Cerebellar cortex (tissue), 1 donor: Measurements from ENCODE around the gene NMD3.
A peak's percentile ranks its signal among the peaks of the same experiment; 100 is the strongest.
"Not testable (repeated sequence)": the region's sequence is repeated elsewhere in the genome, so short reads cannot be mapped to it uniquely, and the experiment has no call there.

Source experiments
- DNase-seq: peaks from one replicate; pipeline ENCODE4 v3.0.0-alpha.2; 2015; ENCODE audit warnings: low spot score

NMD3 gene

DNA sequence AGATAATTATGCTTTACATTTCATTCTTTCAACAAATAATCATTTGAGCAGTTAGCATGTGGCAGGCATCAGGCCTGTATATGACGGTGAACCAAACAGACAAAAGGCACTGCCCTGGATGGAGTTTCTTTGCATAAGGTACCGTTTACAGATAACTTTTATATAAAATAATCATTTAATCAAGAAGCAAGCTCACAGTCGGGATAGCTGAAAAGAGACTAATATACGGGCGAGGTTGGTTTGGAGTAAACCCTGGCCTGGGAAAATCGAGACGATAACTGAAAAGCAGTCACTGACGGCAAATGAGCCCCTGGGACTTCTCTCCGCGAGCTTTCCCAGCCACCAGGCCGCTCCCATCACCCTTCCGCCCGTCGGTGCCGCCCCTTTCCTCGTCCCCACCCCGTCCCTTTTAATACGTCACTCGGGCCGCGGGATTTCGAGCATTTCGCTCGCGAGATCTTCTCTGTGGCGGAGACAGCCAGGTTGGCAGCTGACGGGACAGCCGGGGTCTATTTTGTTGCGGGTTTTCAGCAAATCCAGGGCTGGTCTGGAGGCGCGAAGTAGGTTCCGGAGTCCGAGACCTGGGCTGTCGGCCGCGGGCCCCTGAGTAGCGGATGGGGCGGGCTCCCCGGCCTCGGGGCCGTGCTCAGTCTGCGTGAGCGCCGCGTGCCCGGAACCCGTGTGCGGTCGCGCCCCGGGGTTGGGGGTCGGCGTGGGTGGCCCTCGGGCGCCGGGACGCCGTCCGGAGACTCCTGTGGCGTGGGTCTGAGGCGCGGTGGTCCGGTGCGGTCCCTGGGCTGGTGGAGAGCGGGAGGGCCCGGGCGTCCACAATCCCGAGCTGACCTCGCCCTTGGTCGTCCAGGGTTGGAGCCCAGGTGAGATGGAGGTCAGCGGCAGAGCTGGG lies at the start of gene NMD3:
Gene NMD3, plus strand, starts transcription at position 462 of the 904 bp plus-strand sequence. CDS start 703 bp downstream, outside the sequence.
- DNase-seq: peak; percentile 94

DNA sequence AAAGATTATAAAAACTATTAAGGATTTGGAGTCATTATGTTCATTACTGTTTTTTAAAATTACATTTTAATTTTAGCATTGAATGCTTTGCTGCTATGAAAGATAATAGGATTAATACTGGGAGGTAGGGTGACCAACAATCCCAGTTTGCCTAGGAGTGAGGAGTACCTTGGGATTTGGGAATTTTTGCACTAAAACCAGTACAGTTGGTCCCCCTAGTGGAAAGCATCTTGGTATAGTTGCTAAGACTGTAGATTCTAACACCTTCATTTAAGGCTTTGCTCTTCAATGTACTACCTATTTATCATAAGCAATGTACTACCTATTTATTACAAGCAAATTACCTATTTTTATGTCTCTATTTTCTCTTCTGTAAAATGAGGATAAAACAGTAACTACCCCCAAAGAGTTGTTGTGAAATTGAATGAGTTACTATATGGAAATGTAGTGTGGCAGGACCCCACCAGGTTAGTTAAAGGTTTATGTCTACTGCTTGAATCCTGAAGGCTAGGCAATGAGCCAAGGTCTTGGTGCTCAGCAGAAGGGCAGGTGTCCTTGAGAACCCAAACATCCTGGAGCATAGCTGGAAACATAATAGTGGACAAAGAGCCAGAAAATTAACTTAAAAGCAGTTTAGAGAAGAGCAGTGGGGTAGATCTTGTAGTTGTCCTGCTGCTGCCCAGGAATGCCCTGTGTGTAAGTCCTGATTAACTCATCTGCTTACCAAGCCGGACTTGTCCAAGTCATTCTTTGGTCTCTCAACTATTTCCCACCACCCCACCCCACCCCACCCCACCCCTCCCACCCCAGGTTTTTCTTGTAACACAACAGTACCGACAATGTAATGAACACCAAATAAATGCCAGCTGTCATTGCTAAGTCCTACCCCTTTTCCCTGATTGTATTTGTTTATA lies 49.2 kb upstream of the NMD3 start:
- DNase-seq: peak; percentile 51

DNA sequence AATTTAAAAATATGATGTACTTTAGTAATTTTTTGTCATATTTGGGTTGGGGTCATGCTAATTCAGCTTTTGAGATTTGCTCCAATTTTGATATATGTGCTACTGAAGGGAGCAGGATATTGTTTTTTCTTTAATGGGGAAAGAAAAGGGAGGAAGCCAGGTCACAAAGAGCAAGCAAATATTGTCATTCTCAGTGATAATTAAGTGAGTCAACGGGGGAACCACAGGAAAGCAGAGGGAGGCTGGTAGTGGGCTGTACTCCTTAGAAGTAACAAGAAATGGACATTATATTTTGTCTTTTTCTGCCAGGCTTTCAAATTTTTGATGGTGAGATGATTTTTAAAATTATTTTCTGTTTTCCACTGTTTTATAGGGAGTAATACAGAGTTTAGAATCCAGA lies 45.6 kb upstream of the NMD3 start:
- no peak for DNase-seq

DNA sequence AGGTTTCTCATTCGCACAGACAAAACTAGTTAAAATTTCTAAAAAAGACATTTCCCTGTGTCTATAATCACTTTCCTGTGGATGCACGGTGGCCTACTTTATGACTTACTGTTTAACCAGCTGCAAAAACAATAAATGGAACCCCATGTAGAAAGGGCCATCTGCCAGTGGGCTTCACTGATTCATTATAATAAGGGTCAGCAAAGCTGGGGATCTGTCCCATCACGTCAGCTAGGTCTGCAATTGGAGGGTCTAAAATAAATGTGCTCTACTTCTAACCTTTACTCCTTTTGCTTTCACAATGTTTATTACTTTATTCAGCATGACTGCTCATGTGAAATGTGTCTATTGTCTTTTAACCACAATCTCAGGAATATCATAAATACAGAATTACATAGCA lies 43.1 kb upstream of the NMD3 start:
- no peak for DNase-seq

DNA sequence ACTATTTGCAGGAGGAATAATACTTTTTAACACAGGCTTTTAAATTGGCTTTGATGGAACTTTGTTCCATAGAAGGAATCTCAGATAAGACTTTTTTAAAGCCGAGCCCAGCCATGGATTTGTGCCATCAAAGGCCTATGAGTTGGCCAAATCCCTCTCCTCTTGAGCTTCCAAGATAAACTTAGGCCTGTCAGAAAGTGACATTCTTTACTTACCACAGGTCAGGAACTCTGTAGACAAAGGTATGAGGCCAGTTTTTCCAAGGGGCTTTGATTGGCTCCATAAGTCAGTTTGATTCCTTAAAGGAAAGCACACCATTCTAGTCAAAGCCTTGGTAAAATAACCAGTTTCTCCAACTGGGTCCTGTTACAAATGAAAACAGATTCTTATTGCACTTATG lies 39.7 kb upstream of the NMD3 start:
- DNase-seq: not testable (repeated sequence)

DNA sequence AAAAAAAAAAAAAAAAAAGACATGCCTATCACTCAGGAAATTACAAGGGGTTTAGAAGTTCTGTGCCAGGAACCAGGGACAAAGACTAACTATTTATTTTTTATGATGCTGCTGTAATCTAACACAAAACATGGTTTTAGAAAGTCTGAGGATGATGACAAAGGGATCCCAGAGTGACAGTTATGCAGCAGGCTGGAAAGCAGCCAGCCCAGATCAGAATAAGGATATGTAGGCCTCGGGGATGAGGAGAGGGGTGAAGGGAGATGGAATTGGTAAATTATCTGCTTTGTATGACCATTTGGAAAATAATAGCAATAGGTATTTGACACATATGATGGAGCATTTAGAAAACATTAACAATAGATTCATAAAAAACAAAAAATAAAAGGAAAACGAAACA lies 34.1 kb upstream of the NMD3 start:
- no peak for DNase-seq

DNA sequence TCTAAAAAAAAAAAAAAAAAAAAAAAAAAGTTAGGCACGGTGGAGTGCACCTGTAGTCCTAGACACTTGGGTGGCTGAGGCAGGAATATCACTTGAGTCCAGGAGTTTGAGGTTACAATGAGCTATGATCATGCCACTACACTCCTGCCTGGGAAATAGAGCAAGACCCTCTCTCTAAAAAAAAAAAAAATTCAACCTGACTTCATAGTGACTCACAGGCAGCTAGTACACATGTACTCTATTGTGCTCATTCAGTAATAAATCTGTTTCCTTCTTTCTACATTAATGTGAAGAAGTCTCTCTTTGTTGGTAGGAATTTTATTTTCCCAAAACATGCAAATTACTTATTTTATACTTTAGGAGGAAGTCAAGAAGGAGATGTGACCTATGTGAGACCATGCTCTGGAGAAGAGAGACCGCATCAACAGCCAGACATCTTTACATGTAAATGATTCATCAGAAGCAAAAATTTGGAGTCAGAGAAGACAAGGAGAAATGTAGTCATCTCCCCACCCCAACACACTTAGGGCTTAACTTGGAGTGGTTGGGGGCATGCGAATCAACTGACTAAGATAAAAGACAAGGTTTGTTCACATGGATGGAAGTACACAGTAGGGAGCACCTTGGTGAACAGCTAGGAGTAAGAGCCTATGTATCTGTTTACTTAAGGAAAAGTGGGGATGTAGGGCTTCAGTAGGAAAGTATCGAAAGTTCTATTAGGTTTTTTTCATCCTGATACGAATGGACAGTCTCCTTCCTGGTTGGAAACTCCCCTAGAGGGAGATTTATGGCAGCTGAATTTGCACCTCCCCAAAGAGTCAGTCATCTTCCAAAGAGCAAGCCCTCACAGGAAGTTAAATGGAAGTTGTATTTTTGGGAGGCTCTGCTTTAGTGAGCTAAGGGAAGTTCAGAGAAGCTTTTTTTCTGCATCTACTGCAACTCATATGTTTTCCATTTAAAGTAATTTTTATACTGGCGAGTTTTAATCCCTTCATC lies 23.0 kb upstream of the NMD3 start:
- no peak for DNase-seq

DNA sequence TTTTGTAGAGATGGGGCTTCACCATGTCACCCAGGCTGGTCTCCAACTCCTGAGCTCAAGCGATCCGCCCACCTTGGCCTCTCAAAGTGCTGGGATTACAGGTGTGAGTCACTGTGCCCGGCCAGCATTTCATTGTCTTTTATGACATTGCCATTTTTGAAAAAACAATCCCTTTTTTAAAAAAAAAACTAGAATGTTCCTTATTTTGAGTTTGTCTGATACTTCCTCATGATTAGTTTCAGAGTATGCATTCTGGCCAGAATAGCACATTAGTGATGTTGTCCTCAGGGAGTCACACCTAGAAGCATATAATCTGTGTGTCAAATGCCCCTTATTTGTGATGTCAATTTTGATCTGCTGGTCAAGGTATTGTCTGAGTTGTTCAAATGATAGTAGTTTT lies 21.2 kb upstream of the NMD3 start:
- no peak for DNase-seq

DNA sequence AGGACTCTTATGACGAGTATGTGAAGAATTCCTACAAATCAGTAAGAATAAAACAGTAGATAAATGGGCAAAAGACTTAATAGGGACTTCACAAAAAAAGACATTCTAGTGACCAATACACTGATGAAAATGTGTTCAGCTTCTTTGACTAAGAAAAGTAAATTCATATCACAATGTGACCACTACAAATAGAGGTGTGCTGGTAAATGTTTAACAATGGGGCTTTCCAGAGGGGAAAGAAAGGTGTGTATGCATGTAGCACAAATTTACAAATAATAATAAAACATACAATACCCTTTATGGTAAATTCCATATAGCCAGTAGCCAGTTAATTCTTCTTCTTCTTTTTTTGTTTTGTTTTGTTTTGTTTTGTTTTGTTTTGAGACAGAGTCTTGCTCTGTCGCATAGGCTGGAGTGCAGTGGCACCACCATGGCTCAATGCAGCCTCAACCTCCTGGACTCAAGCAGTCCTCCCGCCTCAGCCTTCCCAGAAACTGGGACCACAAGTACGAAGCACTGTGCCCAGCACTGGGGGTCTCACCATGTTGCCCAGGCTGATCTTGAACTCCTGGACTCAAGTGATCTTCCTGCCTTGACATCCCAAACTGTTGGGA lies 17.5 kb upstream of the NMD3 start:
- DNase-seq: no peak

DNA sequence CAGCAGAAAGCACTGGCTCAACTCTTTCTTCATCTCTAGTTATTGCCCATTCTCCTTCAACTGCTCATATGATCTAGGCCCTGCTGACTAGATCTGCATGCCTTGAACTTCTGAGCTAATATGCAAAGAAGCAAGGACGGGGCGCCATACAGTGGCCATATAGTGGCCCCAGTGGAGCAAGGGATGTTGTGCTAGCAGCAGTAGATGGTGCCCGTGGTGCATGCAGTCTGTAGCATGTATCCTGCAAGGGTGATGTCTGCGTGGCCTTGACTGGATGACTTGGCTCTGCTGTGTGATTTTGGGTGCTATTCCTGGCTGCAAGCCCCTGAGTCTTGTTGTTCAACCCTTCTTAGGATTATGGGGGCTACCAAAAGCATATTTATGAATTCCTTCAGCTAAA lies 12.2 kb upstream of the NMD3 start:
- DNase-seq: no peak

DNA sequence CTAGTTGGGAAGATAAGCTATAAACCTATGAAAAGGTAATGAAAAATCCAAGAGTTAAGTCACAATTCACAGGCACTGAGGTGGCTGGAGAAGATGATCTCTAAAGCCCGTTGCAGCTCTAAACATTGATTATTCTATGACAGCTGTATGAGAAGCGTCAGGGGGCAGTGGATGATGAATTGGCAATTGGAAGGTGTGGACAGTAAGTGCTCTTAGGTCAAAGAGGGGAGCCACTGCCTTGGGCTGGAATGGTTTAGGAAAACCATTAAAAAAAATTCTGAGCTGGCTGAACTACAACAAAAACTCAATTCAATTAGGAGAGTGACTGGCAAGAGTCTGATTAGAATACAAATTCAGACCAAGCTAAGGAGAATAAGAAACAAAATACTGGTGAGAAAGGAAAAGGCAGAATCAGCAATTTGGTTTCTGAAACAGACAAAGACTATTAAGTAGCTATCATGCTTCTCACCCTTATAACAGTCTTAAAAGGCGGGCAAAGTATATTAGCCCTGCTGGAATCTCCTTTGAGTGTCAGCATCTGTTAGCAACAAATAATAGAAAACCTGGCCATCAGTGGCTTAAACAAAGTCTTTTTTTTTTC lies 8.8 kb upstream of the NMD3 start:
- no peak for DNase-seq

DNA sequence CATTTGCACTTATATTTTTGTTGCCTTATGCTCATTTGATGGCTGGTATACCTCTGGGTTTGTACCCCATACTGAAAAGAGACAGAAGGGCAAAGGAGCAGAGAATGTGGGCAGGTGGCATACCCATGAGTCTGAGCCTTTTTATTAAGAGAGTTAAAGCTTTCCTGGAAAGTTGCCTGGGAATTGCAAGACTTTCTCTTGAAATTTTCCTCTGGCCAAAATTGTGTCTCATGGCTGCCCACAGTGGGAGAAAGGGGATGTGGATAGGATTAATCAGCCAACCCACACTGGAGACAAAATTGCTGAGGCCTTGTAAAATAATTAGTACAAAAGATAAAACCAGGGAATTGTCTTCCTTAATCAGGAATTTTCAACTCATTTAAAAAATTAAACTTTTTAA lies 8.2 kb upstream of the NMD3 start:
- no peak for DNase-seq

DNA sequence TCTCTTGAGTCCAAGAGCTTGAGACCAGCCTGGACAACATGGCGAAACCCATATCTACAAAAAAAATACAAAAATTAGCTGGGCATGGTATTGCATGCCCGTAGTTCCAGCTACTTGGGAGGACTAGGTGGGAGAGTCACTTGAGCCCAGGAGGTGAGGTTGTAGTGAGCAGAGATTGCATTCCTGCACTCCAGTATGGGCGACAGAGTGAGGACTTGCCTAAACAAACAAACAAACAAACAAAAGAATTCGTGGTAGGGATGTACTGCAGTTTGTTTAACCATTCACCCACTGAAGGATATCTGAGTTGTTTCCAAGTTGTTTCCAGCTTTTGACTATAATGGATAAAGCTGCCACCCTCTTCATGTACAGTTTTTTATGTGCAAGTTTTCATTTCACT lies 7.5 kb upstream of the NMD3 start:
- DNase-seq: no peak

DNA sequence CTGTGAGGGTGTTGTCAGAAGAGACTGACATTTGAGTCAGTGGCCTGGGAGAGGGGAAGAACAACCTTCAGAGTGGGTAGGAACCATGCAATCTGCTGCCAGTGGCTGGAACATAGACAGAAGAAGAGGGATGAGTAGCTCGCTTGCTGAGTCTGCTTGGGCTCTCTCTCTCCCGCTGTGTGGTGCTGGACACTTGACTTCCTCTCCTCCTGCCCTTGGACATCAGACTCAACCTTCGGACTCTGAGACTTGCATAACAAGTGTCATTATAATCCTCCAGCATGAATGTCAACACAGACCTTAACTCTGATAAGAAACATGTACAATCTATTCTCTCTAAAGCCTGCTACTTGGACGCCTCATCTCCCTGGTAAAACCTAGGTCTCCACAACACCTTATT lies 5.9 kb upstream of the NMD3 start:
- no peak for DNase-seq

DNA sequence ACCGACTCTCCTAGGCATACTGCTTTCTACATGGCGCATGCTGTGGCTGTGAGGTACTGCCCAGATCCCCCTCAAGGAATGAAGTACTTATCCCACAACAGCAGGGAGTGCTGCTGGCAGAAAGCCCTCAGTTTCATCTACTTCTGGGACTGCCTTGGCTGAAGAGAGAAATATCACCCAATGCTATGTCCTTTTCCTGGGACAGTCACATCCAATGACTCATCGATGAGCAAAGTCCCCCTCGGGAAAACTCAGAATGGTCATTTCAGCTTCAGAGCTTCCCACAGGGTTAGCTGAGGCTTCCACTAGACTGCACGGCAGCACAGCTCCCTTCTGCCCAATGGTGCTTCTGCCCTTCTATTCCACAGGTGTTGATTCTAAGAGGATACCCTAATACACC lies 3.6 kb upstream of the NMD3 start:
- no peak for DNase-seq

DNA sequence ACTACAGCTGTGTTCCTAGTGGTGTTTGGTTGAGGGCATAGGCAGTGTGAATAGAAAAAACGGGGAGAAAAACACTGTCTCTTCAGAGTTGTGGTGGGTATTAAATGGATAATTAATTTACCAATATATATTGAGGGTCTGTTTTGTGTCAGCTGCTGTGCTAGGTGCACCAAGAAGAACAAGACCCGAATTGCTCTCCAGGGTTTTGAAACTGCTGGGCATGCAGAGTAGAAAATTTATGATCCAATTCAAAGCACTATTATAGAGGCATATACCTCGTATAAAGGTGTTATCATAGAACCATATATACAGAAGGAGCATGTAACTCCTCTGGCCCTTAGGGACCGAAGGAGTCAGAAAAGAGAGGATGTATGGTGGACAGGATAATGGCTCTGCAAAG lies 1.6 kb upstream of the NMD3 start:
- no peak for DNase-seq

DNA sequence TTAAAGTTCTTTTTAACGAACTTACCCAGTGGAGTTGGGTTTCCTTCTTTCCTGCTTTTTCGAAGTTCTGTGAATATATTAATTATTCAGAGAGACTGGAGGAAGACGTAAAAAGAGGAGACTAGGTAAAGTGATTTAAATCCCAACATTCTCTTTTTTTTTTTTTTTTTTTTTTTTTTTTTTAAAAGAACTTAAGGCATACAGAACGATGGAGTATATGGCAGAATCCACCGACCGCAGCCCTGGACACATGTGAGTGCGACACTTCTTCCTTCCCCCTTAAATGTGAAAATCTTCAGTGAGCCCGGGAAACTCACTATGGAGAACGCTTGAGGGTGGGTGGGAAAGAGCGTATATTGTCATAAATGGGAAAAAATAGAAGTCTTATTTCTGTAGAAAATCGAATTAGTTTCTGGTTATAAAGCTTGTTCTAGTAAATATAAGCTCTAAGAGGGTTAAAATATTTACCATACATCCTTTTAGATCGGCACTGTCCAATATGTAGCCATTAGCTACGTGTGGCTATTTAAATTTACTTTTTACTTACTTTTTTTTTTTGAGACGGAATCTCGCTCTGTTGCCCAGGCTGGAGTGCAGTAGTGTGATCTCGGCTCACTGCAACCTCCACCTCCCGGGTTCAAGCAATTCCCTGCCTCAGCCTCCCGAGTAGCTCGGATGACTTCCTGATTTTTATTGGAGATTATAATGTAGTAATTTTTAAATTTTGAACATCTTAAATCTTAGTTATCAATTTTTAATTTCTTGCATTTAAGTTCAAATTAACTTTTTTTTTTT lies 892 bp downstream of the NMD3 start:
- DNase-seq: peak; percentile 39

DNA sequence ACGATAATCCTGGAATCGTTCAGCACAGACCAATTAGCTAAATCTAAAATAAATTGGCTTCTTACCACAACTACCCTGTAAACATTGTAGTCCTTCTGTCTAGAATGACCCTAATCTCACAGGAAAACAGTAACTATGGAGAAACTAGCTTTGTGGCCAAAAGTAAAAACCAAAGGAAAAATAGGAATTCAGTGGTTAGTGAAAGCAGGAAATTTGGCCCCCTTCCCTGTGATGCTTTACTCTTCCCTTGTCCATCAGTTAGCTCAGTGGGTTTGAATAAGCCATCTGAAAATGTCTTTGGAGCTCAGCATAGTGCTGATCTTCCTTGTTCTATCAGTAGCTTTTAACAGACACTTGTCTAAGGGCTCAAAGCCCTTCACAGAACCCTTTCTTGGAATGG lies 1.6 kb downstream of the NMD3 start:
- peak; percentile 31 for DNase-seq

DNA sequence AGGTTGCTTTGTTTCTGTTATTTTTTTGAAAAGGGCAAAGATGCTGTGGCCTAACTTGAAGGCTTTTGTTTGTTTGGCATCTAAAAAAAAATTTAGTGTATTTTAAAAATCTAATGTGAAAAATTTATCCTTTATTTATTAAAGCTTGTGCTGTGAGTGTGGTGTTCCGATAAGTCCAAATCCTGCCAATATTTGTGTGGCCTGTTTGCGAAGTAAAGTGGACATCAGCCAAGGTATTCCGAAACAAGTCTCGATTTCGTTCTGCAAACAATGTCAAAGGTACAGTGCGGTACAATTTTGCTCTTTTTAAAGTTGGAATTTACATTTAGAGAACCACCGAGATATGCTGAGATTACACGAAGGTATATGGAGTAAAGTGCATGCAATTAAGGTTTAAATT lies 3.7 kb downstream of the NMD3 start:
- no peak for DNase-seq

DNA sequence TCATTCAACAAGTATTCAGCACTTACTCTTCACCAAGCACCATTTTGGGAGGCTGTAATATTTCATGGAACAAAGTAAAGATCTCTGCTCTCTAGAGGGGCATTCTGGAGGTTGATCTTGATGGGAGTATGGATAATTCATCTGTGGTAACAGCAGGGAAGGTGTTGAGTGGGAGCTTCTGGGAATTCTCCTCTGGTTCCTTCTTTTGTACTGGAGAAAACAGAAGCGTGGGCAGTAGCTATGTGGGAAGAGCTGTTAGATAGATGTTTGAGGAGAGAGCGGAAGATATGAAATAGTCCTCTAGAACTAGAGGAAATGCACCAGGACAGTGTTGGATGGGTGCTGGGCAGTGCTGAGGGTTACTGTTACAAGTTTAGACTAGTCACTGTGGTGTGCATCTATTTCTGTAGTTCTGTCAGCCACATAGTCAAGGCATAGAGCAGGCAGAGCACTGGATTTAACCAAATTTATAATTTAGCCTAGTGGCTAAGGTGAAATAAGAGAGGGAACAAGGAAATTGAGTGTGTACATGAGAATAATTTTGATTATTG lies 9.6 kb downstream of the NMD3 start:
- DNase-seq: no peak
